H1 (cell line): Measurements from ENCODE around the gene MPHOSPH10. TPM values are rescaled to one million over a fixed set of nuclear protein-coding genes. Genes with fewer than 3 reads are reported as not detected.
"Not testable (repeated sequence)": the region's sequence is repeated elsewhere in the genome, so short reads cannot be mapped to it uniquely, and the experiment has no call there.

Source experiments
- CTCF ChIA-PET: fragments of 300-600 bp; sonication (Branson Sonifier 250); formaldehyde crosslinking; loops from one replicate; lab custom pipeline; 2021; ENCODE audit not compliant: partially characterized antibody; lab: Charles Lee
- POLR2A ChIA-PET: fragments of 300-600 bp; sonication (Branson Sonifier 250); formaldehyde crosslinking; loops from one replicate; lab custom pipeline; 2021; ENCODE audit warnings: inconsistent platforms; ENCODE audit not compliant: partially characterized antibody; lab: Charles Lee
- DNase-seq, 2 experiments: peaks; one replicate each; pipeline versions ENCODE4 v3.0.0 to v3.0.0-alpha.2; 2010 to 2022; ENCODE audit warnings: low spot score in 2 of 2, low read depth in 1 of 2, mixed read lengths in 1 of 2
- FAIRE-seq: peaks from 2 replicates; lab custom pipeline; 2011; peaks lifted over from hg19 to GRCh38; lab: Jason Lieb, UNC
- H2AFZ ChIP-seq: 2 replicates; pipeline ENCODE4 v1.8.1; 2012; ENCODE audit warnings: low read length, inconsistent platforms
- H2AK5ac ChIP-seq: 2 replicates; pipeline ENCODE4 v1.6.1; 2013; ENCODE audit warnings: low read depth, low read length
- H2BK120ac ChIP-seq: replicated peaks from 2 replicates; pipeline ENCODE3; 2013; ENCODE audit warnings: low read depth, low read length, inconsistent platforms
- H2BK12ac ChIP-seq: 2 replicates; pipeline ENCODE4 v1.6.1; 2013; ENCODE audit warnings: low read depth, low read length
- H2BK15ac ChIP-seq: 2 replicates; pipeline ENCODE4 v1.6.1; 2013; ENCODE audit warnings: low read length
- H2BK20ac ChIP-seq: 2 replicates; pipeline ENCODE4 v1.6.1; 2013; ENCODE audit warnings: low read length
- H2BK5ac ChIP-seq: 2 replicates; pipeline ENCODE4 v1.6.1; 2013; ENCODE audit warnings: low read depth, low read length
- H3K14ac ChIP-seq: 2 replicates; pipeline ENCODE4 v1.6.1; 2013; ENCODE audit warnings: inconsistent platforms; ENCODE audit not compliant: insufficient read length
- H3K18ac ChIP-seq: 2 replicates; pipeline ENCODE4 v1.6.1; 2013; ENCODE audit warnings: low read length; ENCODE audit errors: extremely low read depth
- H3K23ac ChIP-seq: 2 replicates; pipeline ENCODE4 v1.6.1; 2013; ENCODE audit warnings: inconsistent platforms; ENCODE audit not compliant: insufficient read length
- H3K23me2 ChIP-seq: 2 replicates; pipeline ENCODE4 v1.6.1; 2013; ENCODE audit warnings: low read depth, low read length
- H3K27ac ChIP-seq: 2 replicates; pipeline ENCODE4 v1.6.1; 2011; ENCODE audit warnings: low read depth, low read length, inconsistent platforms
- H3K27me3 ChIP-seq, 4 experiments: replicated peaks in 1 of 4; 1 replicate in 1 of 4; 2 replicates in 3 of 4; pipeline versions ENCODE4 v1.6.1 to v1.8.1; 2011 to 2013; ENCODE audit warnings: low read length in 3 of 4, mild to moderate bottlenecking in 3 of 4, inconsistent platforms in 2 of 4, mixed read lengths in 2 of 4, moderate library complexity in 1 of 4; ENCODE audit not compliant: control insufficient read depth in 3 of 4, insufficient read depth in 3 of 4; ENCODE audit errors: extremely low read depth in 1 of 4
- H3K36me3 ChIP-seq, 4 experiments: 2 replicates each; pipeline versions ENCODE4 v1.6.1 to v1.8.1; 2011 to 2013; ENCODE audit warnings: mild to moderate bottlenecking in 4 of 4, low read length in 3 of 4, moderate library complexity in 2 of 4, control low read depth in 1 of 4, inconsistent platforms in 1 of 4; ENCODE audit not compliant: insufficient read depth in 4 of 4, control insufficient read depth in 2 of 4
- H3K4ac ChIP-seq: replicated peaks from 2 replicates; pipeline ENCODE3; 2013; ENCODE audit warnings: low read length, low read depth, mixed read lengths, inconsistent platforms; ENCODE audit not compliant: insufficient read length
- H3K4me1 ChIP-seq, 4 experiments: replicated peaks in 1 of 4; 1 replicate in 1 of 4; 2 replicates in 3 of 4; pipeline versions ENCODE4 v1.6.1 to v1.8.1; 2011 to 2013; ENCODE audit warnings: low read length in 3 of 4, inconsistent platforms in 2 of 4, mixed read lengths in 1 of 4; ENCODE audit not compliant: insufficient read depth in 4 of 4, control insufficient read depth in 3 of 4
- H3K4me2 ChIP-seq, 2 experiments: 2 replicates each; pipeline versions ENCODE4 v1.6.1 to v1.8.1; 2011 to 2013; ENCODE audit warnings: low read depth in 2 of 2, low read length in 2 of 2, control low read depth in 1 of 2, inconsistent platforms in 1 of 2, mild to moderate bottlenecking in 1 of 2; ENCODE audit not compliant: insufficient read depth in 1 of 2
- H3K4me3 ChIP-seq, 4 experiments: fragments of 200-600, 300-600 bp in 1 of 4; sonication (generic), shearing (Covaris generic), sonication (Bioruptor Twin) in 1 of 4; 2 replicates each; pipeline versions ENCODE4 v1.5.1 to v1.8.1; 2011 to 2016; ENCODE audit warnings: low read length in 4 of 4, low read depth in 3 of 4, control low read depth in 2 of 4, inconsistent platforms in 2 of 4, mild to moderate bottlenecking in 2 of 4, mixed read lengths in 1 of 4, moderate library complexity in 1 of 4; ENCODE audit not compliant: insufficient read depth in 2 of 4; ENCODE audit errors: extremely low read depth in 1 of 4
- H3K56ac ChIP-seq: replicated peaks from 2 replicates; pipeline ENCODE3; 2013; ENCODE audit warnings: low read depth, mild to moderate bottlenecking, mixed read lengths, low read length, inconsistent platforms; ENCODE audit not compliant: insufficient read length
- H3K79me1 ChIP-seq: 2 replicates; pipeline ENCODE4 v1.6.1; 2013; ENCODE audit warnings: low read depth, low read length, control low read depth
- H3K79me2 ChIP-seq, 2 experiments: 2 replicates each; pipeline versions ENCODE4 v1.6.1 to v1.8.1; 2012 to 2013; ENCODE audit warnings: low read length in 2 of 2, mild to moderate bottlenecking in 2 of 2, inconsistent platforms in 1 of 2; ENCODE audit not compliant: insufficient read depth in 2 of 2, control insufficient read depth in 1 of 2
- H3K9ac ChIP-seq, 4 experiments: replicated peaks in 1 of 4; 1 replicate in 1 of 4; 2 replicates in 3 of 4; pipeline versions ENCODE4 v1.6.1 to v1.8.1; 2011 to 2013; ENCODE audit warnings: low read depth in 3 of 4, low read length in 3 of 4, control low read depth in 2 of 4, mild to moderate bottlenecking in 2 of 4, moderate library complexity in 2 of 4, inconsistent platforms in 1 of 4; ENCODE audit errors: extremely low read depth in 1 of 4
- H3K9me3 ChIP-seq, 2 experiments: 2 replicates each; pipeline versions ENCODE4 v1.6.1 to v1.8.1; 2012 to 2013; ENCODE audit warnings: mild to moderate bottlenecking in 2 of 2, moderate library complexity in 2 of 2, control low read depth in 1 of 2, inconsistent platforms in 1 of 2, low read depth in 1 of 2, low read length in 1 of 2, mixed read lengths in 1 of 2; ENCODE audit not compliant: insufficient read depth in 2 of 2
- H4K20me1 ChIP-seq, 2 experiments: replicated peaks in 1 of 2; 2 replicates each; pipeline versions ENCODE3 to v1.8.1; 2011 to 2013; ENCODE audit warnings: inconsistent platforms in 2 of 2, low read length in 2 of 2, mild to moderate bottlenecking in 1 of 2; ENCODE audit not compliant: insufficient read depth in 2 of 2, control insufficient read depth in 1 of 2
- H4K5ac ChIP-seq: 2 replicates; pipeline ENCODE4 v1.6.1; 2013; ENCODE audit warnings: low read length, low read depth, mixed read lengths, inconsistent platforms; ENCODE audit not compliant: insufficient read length
- H4K8ac ChIP-seq: 2 replicates; pipeline ENCODE4 v1.8.0; 2013; ENCODE audit warnings: mild to moderate bottlenecking, moderate library complexity, low read length, inconsistent platforms; ENCODE audit not compliant: insufficient read depth; ENCODE audit errors: extremely low read depth
- H4K91ac ChIP-seq: replicated peaks from 2 replicates; pipeline ENCODE3; 2013; ENCODE audit warnings: low read length, mixed read lengths, inconsistent platforms; ENCODE audit not compliant: insufficient read length
- WGBS, 2 experiments: shearing (Covaris generic) in 1 of 2; methylation state at CpG; one replicate each; pipeline versions ENCODE4 v1.1.6 to v1.1.7; 2013 to 2015; ENCODE audit warnings: low lambda C conversion rate in 2 of 2, mixed read lengths in 2 of 2, inconsistent platforms in 1 of 2, low coverage in 1 of 2, missing lambda C conversion rate in 1 of 2; ENCODE audit not compliant: insufficient replicate concordance in 2 of 2, insufficient coverage in 1 of 2, insufficient read length in 1 of 2; ENCODE audit errors: extremely low coverage in 1 of 2, missing lambda C conversion rate in 1 of 2; 5-methylcytosine and 5-hydroxymethylcytosine counted together
- polyA plus RNA-seq, 7 experiments: library from polyadenylated mRNA; depleted of rRNA in 3 of 7; stranded (reverse) in 5 of 7; unstranded in 2 of 7; fragments of >200 nt in 5 of 7; fragments of 200-250 nt in 2 of 7; gene quantifications; 1 replicate in 5 of 7; 2 replicates in 1 of 7; 4 replicates in 1 of 7; pipeline versions ENCODE4 v1.2.1 to v1.2.3, GENCODE V29; 2011 to 2013; ENCODE audit warnings: missing spikeins in 2 of 7, mixed read lengths in 2 of 7
- total RNA-seq: library from RNA; stranded (reverse); fragmentation: NEBNext Ultra II Directional; extraction: Animal tissue kit (Norgen Biotek cat#: 25700); gene quantifications from 2 replicates; pipeline ENCODE4 v1.2.1, GENCODE V29; 2021

MPHOSPH10 gene
- total and polyA plus RNA-seq, 2 of the 8 experiments (the other 6 are each of a cell fraction or from before 2014, with no cell fraction given), result 4.5 to 39.1 TPM

- H4K8ac ChIP-seq, H3K14ac ChIP-seq, H3K9ac ChIP-seq, H3K4ac ChIP-seq, H3K9me3 ChIP-seq, H2BK15ac ChIP-seq, H3K23me2 ChIP-seq, H3K56ac ChIP-seq, DNase-seq, H3K4me3 ChIP-seq, H2BK120ac ChIP-seq, H4K91ac ChIP-seq, H3K79me2 ChIP-seq, H3K23ac ChIP-seq, H2AFZ ChIP-seq, H2BK20ac ChIP-seq, H3K36me3 ChIP-seq, H3K18ac ChIP-seq, H3K4me2 ChIP-seq, FAIRE-seq, H3K27me3 ChIP-seq, H2BK12ac ChIP-seq, CTCF ChIA-PET, H4K5ac ChIP-seq, H3K27ac ChIP-seq, H3K79me1 ChIP-seq, POLR2A ChIA-PET, H4K20me1 ChIP-seq, H3K4me1 ChIP-seq, H2AK5ac ChIP-seq, H2BK5ac ChIP-seq: not testable (repeated sequence)
- WGBS, 2 experiments, result 91% methylated on average over 14 of the region's 14 CpGs; no CpG with 5 or more reads in 1 of the 2 experiments
These were observed 41.0 kb upstream of the MPHOSPH10 start for GRCh38 chr2:71089475-71089874.

- H3K4me2 ChIP-seq, H3K56ac ChIP-seq, H3K23me2 ChIP-seq, H3K9ac ChIP-seq, H3K23ac ChIP-seq, H3K27ac ChIP-seq, H2BK15ac ChIP-seq, H4K8ac ChIP-seq, H2AFZ ChIP-seq, H3K27me3 ChIP-seq, H3K4ac ChIP-seq, H3K14ac ChIP-seq, DNase-seq, H2BK20ac ChIP-seq, H4K20me1 ChIP-seq, H3K9me3 ChIP-seq, FAIRE-seq, H2BK120ac ChIP-seq, H3K18ac ChIP-seq, H3K4me3 ChIP-seq, H2AK5ac ChIP-seq, H2BK12ac ChIP-seq, H4K91ac ChIP-seq, H3K79me1 ChIP-seq, H4K5ac ChIP-seq, H3K36me3 ChIP-seq, H3K79me2 ChIP-seq, H3K4me1 ChIP-seq, H2BK5ac ChIP-seq: not testable (repeated sequence)
- POLR2A ChIA-PET, result interaction anchor here (0.8 to 2.5 kb wide), 5 partner anchors 9 to 240 kb away, joined by 3 to 10 read pairs (median 3); partner anchors contain the start of genes NAGK and ZNF638
- CTCF ChIA-PET, result interaction anchor here (0.6 to 2.1 kb wide), 6 partner anchors 9 to 1110 kb away, joined by 3 to 29 read pairs (median 4); no protein-coding TSS in a partner anchor
- 95% methylated on average over 9 of the region's 9 CpGs; no CpG with 5 or more reads in 1 of the 2 experiments for WGBS, 2 experiments
These were observed 38.6 kb upstream of the MPHOSPH10 start for GRCh38 chr2:71091808-71092207.
